K562 (cell line): ENCODE data around the gene INS. TPM values are rescaled to one million over a fixed set of nuclear protein-coding genes. Genes with fewer than 3 reads are reported as not detected.

Source experiments
- ATAC-seq: fragments of 200-7000 bp; cut with Tn5 transposase; 3 replicates; pipeline ENCODE4 v1.9.1; 2020; ENCODE audit warnings: moderate library complexity
- BruUV-seq: library from RNA; stranded (reverse); fragments of 400-500 nt; replicated peaks from 2 replicates; lab custom pipeline; 2021; lab: Mats Ljungman, UMichigan
- CTCF ChIA-PET: fragments of 300-600 bp; formaldehyde crosslinking; extraction: SDS; loops from one replicate; lab custom pipeline; 2021; ENCODE audit warnings: low intra/inter-chr PET ratio; lab: Yijun Ruan, JAX
- POLR2A ChIA-PET: fragments of 300-600, 350-650 bp; sonication (Branson Sonifier 250); formaldehyde crosslinking; extraction: SDS; loops from one replicate; lab custom pipeline; 2021; ENCODE audit warnings: antibody characterized with exemption, inconsistent platforms; lab: Yijun Ruan, JAX
- DNase-seq, 4 experiments: peaks; one replicate each; pipeline versions ENCODE4 v3.0.0 to v3.0.0-alpha.2; 2011 to 2018; ENCODE audit warnings: low spot score in 3 of 4, mixed read lengths in 3 of 4; ENCODE audit errors: extremely low read depth in 1 of 4
- FAIRE-seq: peaks from 2 replicates; lab custom pipeline; 2011; peaks lifted over from hg19 to GRCh38; lab: Jason Lieb, UNC
- H2AFZ ChIP-seq: 2 replicates; pipeline ENCODE4 v1.6.0; 2011; ENCODE audit warnings: low read depth, low read length, control low read depth, inconsistent platforms
- H3K27ac ChIP-seq: fragments of 200-600 bp; 3 replicates; pipeline ENCODE4 v1.8.0; 2011; ENCODE audit warnings: low read depth, mild to moderate bottlenecking, control low read depth, inconsistent platforms, low read length, moderate library complexity, mixed read lengths; ENCODE audit errors: extremely low read depth
- H3K27me3 ChIP-seq, 2 experiments: fragments of 300-600 bp in 1 of 2; 2 replicates in 1 of 2; 3 replicates in 1 of 2; pipeline versions ENCODE4 v1.6.0 to v1.8.0; 2011; ENCODE audit warnings: inconsistent platforms in 2 of 2, low read length in 2 of 2, mild to moderate bottlenecking in 1 of 2, mixed read lengths in 1 of 2, moderate library complexity in 1 of 2; ENCODE audit not compliant: control insufficient read depth in 2 of 2, insufficient read depth in 2 of 2
- H3K36me3 ChIP-seq: fragments of 300-600 bp; 3 replicates; pipeline ENCODE4 v1.8.0; 2011; ENCODE audit warnings: mild to moderate bottlenecking, low read length, inconsistent platforms; ENCODE audit not compliant: control insufficient read depth, insufficient read depth
- H3K4me1 ChIP-seq, 2 experiments: fragments of 200-600 bp in 1 of 2; replicated peaks in 1 of 2; 2 replicates in 1 of 2; 3 replicates in 1 of 2; pipeline versions ENCODE4 v1.5.1 to v1.8.0; 2011; ENCODE audit warnings: inconsistent platforms in 2 of 2, low read length in 2 of 2, mild to moderate bottlenecking in 1 of 2, mixed read lengths in 1 of 2, moderate library complexity in 1 of 2; ENCODE audit not compliant: control insufficient read depth in 2 of 2, insufficient read depth in 2 of 2
- H3K4me2 ChIP-seq: 2 replicates; pipeline ENCODE4 v1.6.1; 2011; ENCODE audit warnings: low read length, control low read depth, inconsistent platforms, mixed read lengths; ENCODE audit not compliant: insufficient read depth
- H3K4me3 ChIP-seq: fragments of 200-600 bp; sonication (generic), shearing (Covaris generic); 2 replicates; pipeline ENCODE4 v1.5.1; 2016; ENCODE audit warnings: control low read depth, inconsistent platforms
- H3K79me2 ChIP-seq: fragments of 200-600 bp; 3 replicates; pipeline ENCODE4 v1.8.0; 2011; ENCODE audit warnings: low read length, inconsistent platforms; ENCODE audit not compliant: control insufficient read depth, insufficient read depth
- H3K9ac ChIP-seq, 2 experiments: 2 replicates each; pipeline versions ENCODE4 v1.6.0 to v1.6.1; 2011; ENCODE audit warnings: low read depth in 2 of 2, low read length in 2 of 2, control low read depth in 1 of 2, inconsistent platforms in 1 of 2, mild to moderate bottlenecking in 1 of 2, mixed read lengths in 1 of 2; ENCODE audit not compliant: insufficient read depth in 1 of 2
- H3K9me1 ChIP-seq: one replicate; pipeline ENCODE4 v1.6.0; 2011; ENCODE audit warnings: inconsistent platforms, mild to moderate bottlenecking, low read length, moderate library complexity; ENCODE audit not compliant: control insufficient read depth, insufficient read depth
- H3K9me3 ChIP-seq: replicated peaks from 2 replicates; pipeline ENCODE4 v1.5.1; 2011; ENCODE audit warnings: low read depth, low read length, inconsistent platforms; ENCODE audit not compliant: control insufficient read depth, insufficient read depth
- H4K20me1 ChIP-seq: replicated peaks from 2 replicates; pipeline ENCODE4 v1.6.1; 2011; ENCODE audit warnings: low read length, inconsistent platforms, mixed read lengths; ENCODE audit not compliant: control insufficient read depth, insufficient read depth
- ARID2 ChIP-seq: fragments of 450-650 bp; IDR thresholded peaks from 2 replicates; pipeline ENCODE4 v1.6.1; 2017; ENCODE audit warnings: antibody characterized with exemption, mild to moderate bottlenecking
- BRF1 ChIP-seq: IDR thresholded peaks from 3 replicates; pipeline ENCODE4 v1.6.1; 2011; ENCODE audit warnings: borderline replicate concordance, mild to moderate bottlenecking; ENCODE audit not compliant: insufficient read length; ENCODE audit errors: extremely low read depth
- CCAR2 ChIP-seq: fragments of 200-400 bp; formaldehyde crosslinking; IDR thresholded peaks from 2 replicates; pipeline ENCODE4 v1.6.1; 2017; ENCODE audit warnings: mild to moderate bottlenecking, low read depth, low read length
- FOXM1 ChIP-seq, 2 experiments: fragments of 450-650 bp in 1 of 2; sonication (generic) in 1 of 2; formaldehyde crosslinking in 1 of 2; IDR thresholded peaks; 2 replicates each; pipeline versions ENCODE4 v1.6.1 to v1.9.0; 2017 to 2022; ENCODE audit warnings: low read depth in 2 of 2, mild to moderate bottlenecking in 2 of 2, missing genetic modification reagents in 1 of 2, moderate library complexity in 1 of 2
- SMARCC2 ChIP-seq: fragments of 450-650 bp; IDR thresholded peaks from 2 replicates; pipeline ENCODE4 v1.6.1; 2017; ENCODE audit warnings: antibody characterized with exemption, moderate library complexity, mild to moderate bottlenecking, low read depth
- YBX1 ChIP-seq: fragments of 450-650 bp; IDR thresholded peaks from 2 replicates; pipeline ENCODE4 v1.7.1; 2016; ENCODE audit warnings: mild to moderate bottlenecking
- WGBS: fragments of 100-300 bp; shearing (Covaris generic); methylation state at CpG from one replicate; pipeline ENCODE4 v1.1.6; 2016; ENCODE audit warnings: low coverage, mixed read lengths; ENCODE audit not compliant: insufficient coverage; ENCODE audit errors: missing lambda C conversion rate; 5-methylcytosine and 5-hydroxymethylcytosine counted together
- in situ Hi-C: fragments of 300-500 bp; cut with MboI; formaldehyde crosslinking; loops from 4 replicates; pipeline ENCODE4 v1.15.0; 2018; ENCODE audit warnings: inconsistent platforms, mixed read lengths
- intact Hi-C: fragments of 100-400 bp; cut with micrococcal nuclease; formaldehyde crosslinking; loops from 2 replicates; pipeline ENCODE4 v1.14.2; 2022
- polyA plus RNA-seq, 8 experiments: library from polyadenylated mRNA; depleted of rRNA in 4 of 8; stranded (reverse) in 5 of 8; unstranded in 3 of 8; fragments of >200 nt; fragmentation: Nextera tagmentation in 2 of 8; fragmentation: Illumina TruSeq in 1 of 8; extraction: Ambion mirVana in 2 of 8; extraction: Trizol in 1 of 8; gene quantifications; 2 replicates each; pipeline versions ENCODE4 v1.2.1 to v1.2.3, GENCODE V29; 2011 to 2014; ENCODE audit warnings: inconsistent platforms in 1 of 8, missing spikeins in 1 of 8
- total RNA-seq, 7 experiments: library from RNA; depleted of rRNA in 6 of 7; stranded (reverse); fragments of >200 nt in 6 of 7; fragmentation: Illumina TruSeq in 2 of 7; extraction: Trizol in 2 of 7; gene quantifications; 2 replicates each; pipeline versions ENCODE4 v1.2.1 to v1.2.3, GENCODE V29; 2011 to 2021; ENCODE audit warnings: low replicate concordance in 1 of 7
- TF ChIP-seq, protein P1 (sequence below): sonication (generic); formaldehyde crosslinking; IDR thresholded peaks from 2 replicates; pipeline ENCODE4 v1.8.0; 2023; ENCODE audit warnings: mild to moderate bottlenecking, missing genetic modification reagents
- TF ChIP-seq, protein P2 (sequence below): sonication (generic); formaldehyde crosslinking; IDR thresholded peaks from 2 replicates; pipeline ENCODE4 v1.8.0; 2022; ENCODE audit warnings: missing genetic modification reagents, mild to moderate bottlenecking, borderline replicate concordance
- TF ChIP-seq, protein P3 (sequence below): sonication (generic); formaldehyde crosslinking; IDR thresholded peaks from 2 replicates; pipeline ENCODE4 v1.8.0; 2022; ENCODE audit warnings: mild to moderate bottlenecking, missing genetic modification reagents
- TF ChIP-seq, protein P4 (sequence below): fragments of 450-650 bp; IDR thresholded peaks from one replicate; pipeline ENCODE4 v1.6.1; 2018; ENCODE audit warnings: mild to moderate bottlenecking, moderate library complexity; ENCODE audit not compliant: partially characterized antibody

The INS gene
- total and polyA plus RNA-seq, 9 of the 15 experiments (the other 6 are each of a cell fraction or from before 2014, with no cell fraction given), result not detected

DNA sequence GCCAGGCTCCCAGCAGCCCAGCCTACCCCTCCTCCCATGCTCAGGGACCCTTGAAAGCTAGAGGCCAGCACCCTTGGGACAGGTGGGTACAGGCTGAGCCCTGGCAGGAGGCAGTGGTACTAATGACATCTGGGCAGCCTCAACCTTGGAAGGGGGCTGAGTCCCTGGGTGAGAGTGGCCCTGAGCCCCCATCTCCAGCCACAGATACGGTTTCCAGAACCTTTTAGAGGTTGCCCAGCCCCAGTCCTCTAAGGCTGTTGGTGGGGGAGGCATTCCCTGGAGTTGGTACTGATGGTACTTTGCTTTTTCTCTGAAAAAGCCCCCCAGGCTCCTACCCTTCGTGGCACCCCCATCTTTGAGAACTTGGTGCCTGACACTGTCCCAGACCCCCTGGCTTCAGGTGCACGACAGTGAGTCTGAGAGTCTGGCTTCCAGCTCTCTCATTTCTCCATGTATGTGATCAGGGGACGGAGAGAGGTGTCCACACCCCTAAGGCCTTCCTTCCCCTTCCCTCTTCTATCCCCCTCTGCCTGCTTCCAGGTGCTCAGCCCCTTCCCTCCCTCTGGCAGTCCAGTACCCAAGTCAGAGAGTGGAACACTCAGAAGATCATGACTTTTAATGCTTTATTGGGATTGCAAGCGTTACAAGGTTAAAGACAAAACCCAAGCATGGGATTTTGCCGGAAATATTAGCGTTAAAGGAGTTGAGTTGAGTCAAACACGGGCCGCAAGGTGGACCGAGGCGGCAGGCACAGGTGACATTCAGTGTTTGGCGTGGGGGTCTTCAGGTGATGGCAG lies 32.3 kb downstream of the INS start:
- H3K4me2 ChIP-seq, result no peak overlapping the region
- H3K4me1 ChIP-seq, result peaks cover 0 to 9% of the 10 kb centered on the region in 2 experiments; a peak in 1 of 5 replicates
- no peak overlapping the region for H3K9ac ChIP-seq
- WGBS, result 2% methylated on average over 11 of the region's 12 CpGs
- no peak overlapping the region for H3K4me3 ChIP-seq
- ChIA-PET CTCF (interaction anchor here (0.6 kb wide), 1 partner anchor 192 kb away, joined by 6 read pairs; no protein-coding TSS in a partner anchor), POLR2A (interaction anchor here (0.6 kb wide), 1 partner anchor 669 kb away, joined by 4 read pairs; no protein-coding TSS in a partner anchor)
- ATAC-seq (no peak), FAIRE-seq (no peak), DNase-seq (no peak)
- no peak overlapping the region for H2AFZ ChIP-seq
- in situ Hi-C loops, result no loop called here
- H4K20me1 ChIP-seq, result no peaks in the 10 kb centered on the region
- H3K9me3 ChIP-seq, result 0 out of 2 replicates have a peak, but pooled peaks cover 3% of the 10 kb centered on the region
- no TSS peak for BruUV-seq
- H3K79me2 ChIP-seq, result no peaks in the 10 kb centered on the region
- no peaks in the 10 kb centered on the region for H3K36me3 ChIP-seq
- peaks cover 3 to 22% of the 10 kb centered on the region in 2 experiments; a peak in 3 of 5 replicates for H3K27me3 ChIP-seq
- no peaks in the 10 kb centered on the region for H3K9me1 ChIP-seq
- no peak overlapping the region for H3K27ac ChIP-seq
- intact Hi-C loops, result no loop called here
- TF ChIP-seq BRF1, result no peak
- TF ChIP-seq, protein P1, sequence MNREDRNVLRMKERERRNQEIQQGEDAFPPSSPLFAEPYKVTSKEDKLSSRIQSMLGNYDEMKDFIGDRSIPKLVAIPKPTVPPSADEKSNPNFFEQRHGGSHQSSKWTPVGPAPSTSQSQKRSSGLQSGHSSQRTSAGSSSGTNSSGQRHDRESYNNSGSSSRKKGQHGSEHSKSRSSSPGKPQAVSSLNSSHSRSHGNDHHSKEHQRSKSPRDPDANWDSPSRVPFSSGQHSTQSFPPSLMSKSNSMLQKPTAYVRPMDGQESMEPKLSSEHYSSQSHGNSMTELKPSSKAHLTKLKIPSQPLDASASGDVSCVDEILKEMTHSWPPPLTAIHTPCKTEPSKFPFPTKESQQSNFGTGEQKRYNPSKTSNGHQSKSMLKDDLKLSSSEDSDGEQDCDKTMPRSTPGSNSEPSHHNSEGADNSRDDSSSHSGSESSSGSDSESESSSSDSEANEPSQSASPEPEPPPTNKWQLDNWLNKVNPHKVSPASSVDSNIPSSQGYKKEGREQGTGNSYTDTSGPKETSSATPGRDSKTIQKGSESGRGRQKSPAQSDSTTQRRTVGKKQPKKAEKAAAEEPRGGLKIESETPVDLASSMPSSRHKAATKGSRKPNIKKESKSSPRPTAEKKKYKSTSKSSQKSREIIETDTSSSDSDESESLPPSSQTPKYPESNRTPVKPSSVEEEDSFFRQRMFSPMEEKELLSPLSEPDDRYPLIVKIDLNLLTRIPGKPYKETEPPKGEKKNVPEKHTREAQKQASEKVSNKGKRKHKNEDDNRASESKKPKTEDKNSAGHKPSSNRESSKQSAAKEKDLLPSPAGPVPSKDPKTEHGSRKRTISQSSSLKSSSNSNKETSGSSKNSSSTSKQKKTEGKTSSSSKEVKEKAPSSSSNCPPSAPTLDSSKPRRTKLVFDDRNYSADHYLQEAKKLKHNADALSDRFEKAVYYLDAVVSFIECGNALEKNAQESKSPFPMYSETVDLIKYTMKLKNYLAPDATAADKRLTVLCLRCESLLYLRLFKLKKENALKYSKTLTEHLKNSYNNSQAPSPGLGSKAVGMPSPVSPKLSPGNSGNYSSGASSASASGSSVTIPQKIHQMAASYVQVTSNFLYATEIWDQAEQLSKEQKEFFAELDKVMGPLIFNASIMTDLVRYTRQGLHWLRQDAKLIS (CRISPR knock-in tag), result no peak
- TF ChIP-seq SMARCC2, result no peak
- TF ChIP-seq, protein P2, sequence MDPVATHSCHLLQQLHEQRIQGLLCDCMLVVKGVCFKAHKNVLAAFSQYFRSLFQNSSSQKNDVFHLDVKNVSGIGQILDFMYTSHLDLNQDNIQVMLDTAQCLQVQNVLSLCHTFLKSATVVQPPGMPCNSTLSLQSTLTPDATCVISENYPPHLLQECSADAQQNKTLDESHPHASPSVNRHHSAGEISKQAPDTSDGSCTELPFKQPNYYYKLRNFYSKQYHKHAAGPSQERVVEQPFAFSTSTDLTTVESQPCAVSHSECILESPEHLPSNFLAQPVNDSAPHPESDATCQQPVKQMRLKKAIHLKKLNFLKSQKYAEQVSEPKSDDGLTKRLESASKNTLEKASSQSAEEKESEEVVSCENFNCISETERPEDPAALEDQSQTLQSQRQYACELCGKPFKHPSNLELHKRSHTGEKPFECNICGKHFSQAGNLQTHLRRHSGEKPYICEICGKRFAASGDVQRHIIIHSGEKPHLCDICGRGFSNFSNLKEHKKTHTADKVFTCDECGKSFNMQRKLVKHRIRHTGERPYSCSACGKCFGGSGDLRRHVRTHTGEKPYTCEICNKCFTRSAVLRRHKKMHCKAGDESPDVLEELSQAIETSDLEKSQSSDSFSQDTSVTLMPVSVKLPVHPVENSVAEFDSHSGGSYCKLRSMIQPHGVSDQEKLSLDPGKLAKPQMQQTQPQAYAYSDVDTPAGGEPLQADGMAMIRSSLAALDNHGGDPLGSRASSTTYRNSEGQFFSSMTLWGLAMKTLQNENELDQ (CRISPR knock-in tag), result no peak
- no peak for TF ChIP-seq FOXM1 (IDR thresholded peaks at IDR 0.05; ENCODE audit: low read depth)
- TF ChIP-seq FOXM1 (CRISPR knock-in tag; IDR thresholded peaks at IDR 0.05; ENCODE audit: low read depth), result no peak
- TF ChIP-seq, protein P3, sequence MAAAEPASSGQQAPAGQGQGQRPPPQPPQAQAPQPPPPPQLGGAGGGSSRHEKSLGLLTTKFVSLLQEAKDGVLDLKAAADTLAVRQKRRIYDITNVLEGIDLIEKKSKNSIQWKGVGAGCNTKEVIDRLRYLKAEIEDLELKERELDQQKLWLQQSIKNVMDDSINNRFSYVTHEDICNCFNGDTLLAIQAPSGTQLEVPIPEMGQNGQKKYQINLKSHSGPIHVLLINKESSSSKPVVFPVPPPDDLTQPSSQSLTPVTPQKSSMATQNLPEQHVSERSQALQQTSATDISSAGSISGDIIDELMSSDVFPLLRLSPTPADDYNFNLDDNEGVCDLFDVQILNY, result no peak
- TF ChIP-seq YBX1, result no peak
- no peak for TF ChIP-seq ARID2
- TF ChIP-seq CCAR2, result no peak
- TF ChIP-seq, protein P4, sequence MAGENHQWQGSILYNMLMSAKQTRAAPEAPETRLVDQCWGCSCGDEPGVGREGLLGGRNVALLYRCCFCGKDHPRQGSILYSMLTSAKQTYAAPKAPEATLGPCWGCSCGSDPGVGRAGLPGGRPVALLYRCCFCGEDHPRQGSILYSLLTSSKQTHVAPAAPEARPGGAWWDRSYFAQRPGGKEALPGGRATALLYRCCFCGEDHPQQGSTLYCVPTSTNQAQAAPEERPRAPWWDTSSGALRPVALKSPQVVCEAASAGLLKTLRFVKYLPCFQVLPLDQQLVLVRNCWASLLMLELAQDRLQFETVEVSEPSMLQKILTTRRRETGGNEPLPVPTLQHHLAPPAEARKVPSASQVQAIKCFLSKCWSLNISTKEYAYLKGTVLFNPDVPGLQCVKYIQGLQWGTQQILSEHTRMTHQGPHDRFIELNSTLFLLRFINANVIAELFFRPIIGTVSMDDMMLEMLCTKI, result no peak
